HFF-Myc (cell line): Measurements from ENCODE around the gene CARD11.

Experiments
- DNase-seq: peaks from one replicate; pipeline ENCODE4 v3.0.0-alpha.2; 2011; ENCODE audit warnings: low read depth; ENCODE audit errors: extremely low read depth
- H3K4me3 ChIP-seq: replicated peaks from 2 replicates; pipeline ENCODE4 v1.5.1; 2011; ENCODE audit warnings: low read depth, mild to moderate bottlenecking, control low read depth, low read length
- CTCF ChIP-seq: IDR thresholded peaks from 2 replicates; pipeline ENCODE4 v1.5.1; 2012; ENCODE audit warnings: mild to moderate bottlenecking, low read depth, low read length, control low read depth; ENCODE audit errors: missing control alignments

The CARD11 gene

GRCh38 chr7:2971914-2972834 is 71.5 kb downstream of the CARD11 start:
- TF ChIP-seq CTCF = no peak
- no peak for DNase-seq
- no peak overlapping the region for H3K4me3 ChIP-seq

GRCh38 chr7:2970861-2971260 is 72.8 kb downstream of the CARD11 start:
- DNase-seq = no peak
- TF ChIP-seq CTCF = no peak
- H3K4me3 ChIP-seq = no peak overlapping the region

GRCh38 chr7:2970307-2970664 is 73.4 kb downstream of the CARD11 start:
- no peak for DNase-seq
- no peak overlapping the region for H3K4me3 ChIP-seq
- TF ChIP-seq CTCF = no peak

GRCh38 chr7:2969398-2970306 is 74.0 kb downstream of the CARD11 start:
- no peak for TF ChIP-seq CTCF
- H3K4me3 ChIP-seq = no peak overlapping the region
- no peak for DNase-seq

- no peak for TF ChIP-seq CTCF
- no peak overlapping the region for H3K4me3 ChIP-seq
- no peak for DNase-seq
These were observed 74.9 kb downstream of the CARD11 start for GRCh38 chr7:2968616-2969397.

- no peak overlapping the region for H3K4me3 ChIP-seq
- TF ChIP-seq CTCF = no peak
- no peak for DNase-seq
These were observed 75.5 kb downstream of the CARD11 start for GRCh38 chr7:2968176-2968575.
